Daoy (cell line): ENCODE data around the gene CLSTN1. TPM values are rescaled to one million over a fixed set of nuclear protein-coding genes. Genes with fewer than 3 reads are reported as not detected.
"Not testable (repeated sequence)": the region's sequence is repeated elsewhere in the genome, so short reads cannot be mapped to it uniquely, and the experiment has no call there.

Experiments
- DNase-seq: peaks from one replicate; pipeline ENCODE4 v3.0.0-alpha.2; 2015; ENCODE audit warnings: low read depth
- total RNA-seq: library from RNA; depleted of rRNA; stranded (reverse); fragments of >200 nt; shearing (Covaris generic); gene quantifications from 2 replicates; pipeline ENCODE4 v1.2.3, GENCODE V29; 2014

Gene CLSTN1
- total RNA-seq, 1 experiment from 2014 or later, result 37.5 TPM

GRCh38 chr1:9826616-9827015 is 2.9 kb upstream of the CLSTN1 start:
- DNase-seq, result no peak

GRCh38 chr1:9826087-9826486 is 2.3 kb upstream of the CLSTN1 start:
- DNase-seq, result no peak

DNA sequence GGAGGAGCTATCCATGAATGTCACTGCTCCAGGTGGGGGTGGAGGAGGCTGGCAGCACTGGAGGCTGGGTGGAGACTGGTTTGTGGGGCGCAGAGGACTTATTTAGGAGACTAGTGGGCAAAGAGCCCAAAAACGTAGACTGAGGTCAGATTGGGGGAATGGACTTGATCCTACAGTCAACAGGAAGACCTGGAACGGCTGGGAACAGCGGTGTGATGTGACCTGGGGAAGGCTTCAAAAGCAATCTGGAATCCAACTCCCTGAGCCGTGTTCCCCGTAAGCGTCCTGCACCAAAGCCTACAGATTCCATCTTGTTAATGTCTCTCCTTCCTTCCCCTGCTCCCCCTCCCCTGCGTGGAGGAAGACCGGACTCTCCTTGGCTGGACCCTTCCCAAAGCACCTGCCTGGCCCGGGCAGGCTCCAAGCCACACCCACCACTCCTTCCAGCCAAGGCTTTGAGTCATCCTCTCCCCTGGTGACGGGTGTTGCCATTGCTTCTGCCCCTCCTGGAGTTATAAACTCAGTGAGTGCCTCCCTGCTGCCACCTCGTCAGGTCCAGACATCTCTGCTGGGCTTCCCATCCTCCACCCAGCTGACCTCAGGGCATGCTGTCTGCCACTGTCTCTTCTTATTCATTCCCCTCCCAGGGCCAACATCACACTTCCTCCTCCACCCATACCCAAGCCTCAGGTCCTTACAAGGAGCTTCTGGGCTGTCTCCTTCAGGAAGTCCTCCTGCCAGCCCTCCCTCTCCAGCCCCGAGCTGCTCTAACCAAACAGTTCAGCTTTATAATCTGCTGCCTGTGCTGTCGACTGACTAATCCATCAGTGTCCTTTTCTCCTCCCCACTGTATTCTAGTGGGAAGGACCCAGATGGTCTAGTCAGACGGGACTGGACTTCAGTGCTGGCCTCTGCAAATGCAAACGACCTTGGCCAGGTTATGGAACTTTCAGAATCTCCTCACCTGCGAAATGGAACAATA is 1.6 kb upstream of the CLSTN1 start:
- DNase-seq, result peak; percentile 94

GRCh38 chr1:9824702-9825089 is 931 bp upstream of the CLSTN1 start:
- DNase-seq, result no peak

- no peak for DNase-seq
Measured at GRCh38 chr1:9823693-9823942, 147 bp downstream of the CLSTN1 start.

DNA sequence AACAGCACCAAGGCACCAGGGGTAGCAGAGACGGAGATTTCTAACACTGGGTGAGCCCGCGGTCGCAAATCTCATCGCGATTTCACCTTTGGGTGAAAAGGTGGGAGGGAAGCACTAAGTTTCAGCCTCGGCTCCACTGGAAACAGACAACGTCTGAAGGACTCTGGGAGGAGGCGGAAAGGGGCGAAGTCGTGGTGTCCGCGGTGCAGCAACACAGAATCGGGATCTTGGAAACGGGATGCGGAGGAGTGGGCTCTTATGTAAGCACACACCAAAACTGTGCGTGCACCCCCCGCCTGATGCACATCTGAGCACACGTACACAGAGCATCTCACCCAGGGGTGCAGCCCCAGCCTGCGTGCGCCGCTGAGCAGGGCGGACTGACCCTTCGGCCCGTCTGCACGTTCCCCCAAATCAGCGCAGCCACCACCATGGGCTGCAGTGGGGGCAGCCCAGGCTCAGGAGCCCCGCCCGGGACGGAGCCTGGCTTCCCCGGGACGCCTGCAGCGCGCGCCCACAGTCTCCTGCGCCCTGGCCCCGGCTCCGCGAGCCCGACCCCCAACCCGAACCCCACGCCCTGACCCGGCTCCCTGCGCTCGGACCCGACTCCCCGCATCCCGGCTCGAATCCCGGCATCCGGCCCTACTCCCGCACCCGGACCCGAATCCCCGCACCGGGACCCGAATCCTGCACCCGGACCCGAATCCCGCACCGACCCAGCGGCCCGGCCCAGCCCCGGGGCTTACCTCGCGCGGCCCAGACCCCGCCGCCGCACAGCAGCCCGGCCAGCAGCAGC is 670 bp downstream of the CLSTN1 start:
- DNase-seq, result peak; percentile 36

DNA sequence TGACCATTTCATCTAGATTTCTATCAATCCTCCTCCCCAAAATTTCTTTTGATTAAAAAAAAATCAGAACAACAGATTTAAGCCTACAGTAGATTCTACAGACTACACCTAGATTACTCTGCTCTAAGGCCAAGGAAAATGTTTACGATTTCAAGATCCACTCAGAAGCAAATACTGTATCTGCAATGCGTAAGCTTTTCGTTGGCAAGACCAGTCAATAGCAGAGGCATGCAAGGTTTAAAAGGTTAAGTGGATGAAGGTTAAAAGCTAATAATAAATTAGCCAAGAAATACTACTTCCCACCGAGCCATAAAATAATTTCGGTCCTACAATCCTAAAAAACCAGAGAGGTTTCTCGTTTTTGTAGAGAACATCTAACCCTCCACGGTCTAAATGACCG is 1.3 kb downstream of the CLSTN1 start:
- DNase-seq, result no peak

DNA sequence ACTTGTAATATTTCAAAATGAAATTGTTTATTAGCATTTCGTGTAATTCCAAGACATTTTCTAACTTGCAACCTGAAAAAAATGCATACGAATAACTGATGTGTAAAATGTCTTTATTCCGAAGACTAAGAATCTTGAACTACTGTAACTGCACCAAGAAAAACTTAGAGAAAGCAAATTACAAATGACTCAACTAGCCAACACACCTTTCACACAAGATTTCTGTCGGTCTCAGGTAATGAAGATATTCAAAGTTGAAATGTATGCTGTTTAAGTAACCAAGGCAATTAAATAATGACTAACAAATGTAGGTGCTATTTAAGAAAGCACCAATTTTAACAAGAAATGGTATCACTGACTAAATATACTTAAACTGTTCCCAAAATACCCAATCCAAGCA is 2.1 kb downstream of the CLSTN1 start:
- no peak for DNase-seq

DNA sequence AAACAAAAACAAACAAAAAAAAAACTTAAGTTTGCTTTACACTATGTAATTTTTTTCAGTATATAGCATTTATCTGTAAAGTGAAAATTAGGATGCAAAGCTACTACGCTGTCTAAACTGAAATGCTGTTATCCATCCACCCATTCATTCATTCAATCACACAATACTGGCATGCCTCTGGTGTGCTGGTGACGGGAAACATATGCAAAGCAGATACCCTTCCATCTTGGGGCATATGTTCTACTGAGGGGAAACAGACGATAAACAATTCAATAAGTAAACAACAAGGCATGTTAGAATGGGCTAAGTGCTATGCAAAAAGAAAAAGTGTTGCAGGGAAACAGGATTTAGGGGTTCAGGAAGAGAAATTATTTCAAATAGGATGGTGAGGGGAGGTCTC is 3.2 kb downstream of the CLSTN1 start:
- DNase-seq, result no peak

DNA sequence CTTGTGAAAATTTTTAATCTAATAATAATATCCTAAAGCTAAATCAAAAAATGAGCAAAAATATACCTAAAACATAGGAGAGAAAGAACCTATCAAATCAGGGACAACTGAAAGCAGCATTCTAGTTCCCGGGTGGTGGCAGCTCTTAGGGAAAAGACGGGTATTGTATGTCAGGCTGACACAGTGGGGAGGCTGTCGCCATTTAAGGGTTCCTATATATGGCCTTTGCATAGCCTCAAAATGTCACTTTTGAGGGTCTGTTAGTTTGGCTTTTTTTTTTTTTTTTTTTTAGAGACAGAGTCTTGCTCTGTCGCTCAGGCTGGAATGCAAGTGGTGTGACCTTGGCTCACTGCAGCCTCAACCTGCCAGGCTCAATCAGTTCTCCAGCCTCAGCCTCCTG is 6.0 kb downstream of the CLSTN1 start:
- DNase-seq, result no peak

- DNase-seq, result no peak
Measured at GRCh38 chr1:9816199-9816598, 7.6 kb downstream of the CLSTN1 start.

DNA sequence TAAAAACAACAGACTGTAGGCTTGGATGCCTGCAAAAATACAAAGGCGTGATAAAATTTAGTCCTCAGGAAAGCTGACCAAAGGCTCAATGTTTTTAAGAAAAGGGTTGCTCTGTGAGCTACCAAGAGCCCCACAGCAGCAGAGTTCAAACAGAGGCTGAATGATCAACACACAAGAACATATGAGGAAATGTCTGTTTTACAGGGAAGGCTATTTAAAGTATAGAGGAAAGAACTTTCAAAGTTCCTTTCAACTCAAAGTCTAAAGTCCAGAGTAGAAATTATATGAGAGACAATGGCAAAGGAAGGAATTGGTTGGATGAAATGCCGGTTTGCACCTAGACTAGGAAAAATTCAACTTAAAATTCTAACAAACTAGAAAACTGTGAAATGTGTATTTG is 8.6 kb downstream of the CLSTN1 start:
- DNase-seq, result no peak

DNA sequence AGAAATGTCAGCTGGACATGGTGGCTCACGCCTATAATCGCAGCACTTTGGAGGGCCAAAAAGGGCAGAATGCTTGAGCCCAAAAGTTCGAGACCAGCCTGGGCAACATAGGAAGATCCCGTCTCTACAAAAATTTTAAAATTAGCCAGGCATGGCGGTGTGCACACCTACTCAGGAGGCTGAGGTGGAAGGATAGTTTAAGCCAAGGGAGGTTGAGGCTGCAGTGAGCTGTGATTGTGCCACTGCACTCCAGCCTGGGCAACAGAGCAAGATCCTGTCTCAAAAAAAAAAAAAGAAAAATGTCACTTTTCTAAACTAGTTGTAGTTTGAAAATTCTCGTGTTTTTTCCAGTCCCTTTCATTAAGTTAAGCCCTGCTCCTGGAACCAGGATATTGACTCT is 9.1 kb downstream of the CLSTN1 start:
- DNase-seq, result no peak

DNA sequence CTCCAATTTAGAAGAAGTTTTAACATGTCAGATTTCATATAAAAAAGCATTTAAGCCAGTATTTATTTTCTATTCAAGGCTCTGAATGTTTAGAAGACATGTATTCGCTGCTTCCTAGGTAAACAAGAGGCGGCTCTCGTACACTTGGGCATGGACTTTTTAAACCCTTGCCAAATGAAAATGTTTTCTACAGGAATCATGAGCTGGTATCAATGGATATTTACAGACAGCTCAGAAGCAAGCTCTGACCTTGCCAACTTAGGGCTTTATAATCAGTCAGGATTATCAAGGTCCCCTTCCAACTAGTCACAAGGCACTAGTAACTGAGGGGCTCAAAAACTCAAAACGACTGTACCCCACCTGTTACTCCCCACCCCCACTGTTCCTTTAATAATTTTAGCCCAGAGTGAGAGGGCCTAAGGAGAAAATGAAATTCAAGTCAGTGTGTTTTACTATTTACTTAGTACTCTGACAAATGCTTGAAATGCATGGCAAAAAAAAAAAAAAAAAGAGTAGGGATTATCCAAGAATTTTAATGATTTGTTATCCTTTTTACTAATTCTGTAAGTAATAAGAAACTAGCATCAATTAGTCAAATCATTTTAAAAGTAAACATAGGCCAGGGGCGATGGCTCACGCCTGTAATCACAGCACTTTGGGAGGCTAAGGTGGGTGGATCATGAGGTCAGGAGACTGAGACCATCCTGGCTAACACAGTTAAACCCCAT is 12.4 kb downstream of the CLSTN1 start:
- no peak for DNase-seq

GRCh38 chr1:9809100-9809510 is 14.7 kb downstream of the CLSTN1 start:
- DNase-seq, result no peak

- no peak for DNase-seq
Measured at GRCh38 chr1:9808459-9808858, 15.3 kb downstream of the CLSTN1 start.

- DNase-seq, result no peak
Measured at GRCh38 chr1:9807541-9807940, 16.2 kb downstream of the CLSTN1 start.

DNA sequence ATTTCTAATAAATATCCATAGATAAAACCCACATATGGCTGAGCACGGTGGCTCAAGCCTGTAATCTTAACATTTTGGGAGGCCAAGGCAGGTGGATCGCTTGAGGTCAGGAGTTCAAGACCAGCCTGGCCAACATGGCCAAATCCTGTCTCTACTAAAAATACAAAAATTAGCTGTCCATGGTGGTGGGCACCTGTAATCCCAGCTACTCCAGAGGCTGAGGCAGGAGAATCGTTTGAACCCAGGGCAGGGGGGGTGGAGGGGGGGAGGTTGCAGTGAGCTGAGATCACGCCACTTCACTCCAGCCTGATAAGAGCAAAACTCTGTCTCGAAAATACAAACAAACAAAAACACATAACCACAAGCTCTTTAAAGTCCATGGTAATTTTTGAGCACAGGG is 17.8 kb downstream of the CLSTN1 start:
- DNase-seq, result not testable (repeated sequence)

DNA sequence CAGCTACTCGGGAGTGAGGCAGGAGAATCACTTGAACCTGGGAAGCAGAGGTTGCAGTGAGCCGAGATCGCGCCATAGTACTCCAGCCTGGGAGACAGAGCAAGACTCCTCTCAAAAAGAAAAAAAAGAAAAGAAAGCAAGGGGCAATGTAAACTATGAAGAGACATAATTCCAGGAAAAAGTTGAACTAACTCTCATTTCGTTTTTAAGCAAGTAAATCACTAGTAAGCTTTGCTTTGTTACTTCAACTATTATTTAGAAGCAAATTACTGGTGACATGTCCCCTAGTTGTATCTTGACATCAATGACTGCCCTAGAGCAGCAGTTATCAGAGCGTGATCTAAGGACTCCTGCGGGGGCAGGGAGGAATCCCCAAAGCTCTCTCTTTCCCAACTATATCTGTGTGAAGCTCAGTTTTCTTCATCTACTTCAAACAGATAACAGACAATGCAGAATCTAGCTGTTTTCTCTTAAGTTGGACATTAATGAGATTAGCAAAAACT is 18.7 kb downstream of the CLSTN1 start:
- no peak for DNase-seq

DNA sequence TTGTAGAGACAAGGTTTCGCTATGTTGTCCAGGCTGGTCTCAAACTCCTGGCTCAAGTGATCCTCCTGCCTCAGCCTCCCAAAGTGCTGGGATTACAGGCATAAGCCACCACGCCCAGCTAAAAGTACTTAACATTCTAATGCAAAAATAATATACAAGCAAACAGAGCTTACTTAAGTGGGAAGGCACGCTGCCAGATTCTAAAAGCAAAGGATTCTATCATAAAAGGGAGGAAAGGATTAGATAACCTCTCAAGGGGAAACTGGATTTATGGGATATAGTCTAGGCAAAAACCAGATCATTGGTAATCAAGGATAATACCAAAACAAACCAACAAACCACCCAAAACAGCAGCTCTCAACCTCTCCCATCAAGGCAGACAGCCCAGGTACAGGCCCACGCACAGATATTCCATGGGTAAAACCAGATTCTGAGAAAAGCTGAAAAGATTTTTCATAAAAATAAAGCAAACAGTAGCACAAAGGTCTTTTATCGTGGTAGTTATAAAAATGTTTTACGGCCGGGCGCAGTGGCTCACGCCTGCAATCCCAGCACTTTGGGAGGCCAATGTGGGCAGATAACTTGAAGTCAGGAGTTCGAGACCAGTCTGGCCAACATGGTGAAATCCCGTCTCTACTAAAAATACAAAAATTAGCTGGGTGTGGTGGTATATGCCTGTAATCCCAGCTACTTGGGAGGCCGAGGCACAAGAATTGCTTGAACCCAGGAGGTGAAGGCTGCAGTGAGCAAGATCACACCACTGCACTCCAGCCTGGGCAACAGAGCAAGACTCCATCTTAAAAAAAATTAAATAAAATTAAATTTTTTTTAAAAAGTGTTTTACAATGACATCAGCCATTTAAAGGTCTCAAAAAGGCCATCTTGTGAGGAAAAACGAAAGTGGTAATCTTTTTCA is 20.5 kb downstream of the CLSTN1 start:
- not testable (repeated sequence) for DNase-seq

- no peak for DNase-seq
Measured at GRCh38 chr1:9801909-9802308, 21.9 kb downstream of the CLSTN1 start.
